ENCODE data around the gene WDR77.
A peak's percentile ranks its signal among the peaks of the same experiment; 100 is the strongest.

WDR77 gene

DNA sequence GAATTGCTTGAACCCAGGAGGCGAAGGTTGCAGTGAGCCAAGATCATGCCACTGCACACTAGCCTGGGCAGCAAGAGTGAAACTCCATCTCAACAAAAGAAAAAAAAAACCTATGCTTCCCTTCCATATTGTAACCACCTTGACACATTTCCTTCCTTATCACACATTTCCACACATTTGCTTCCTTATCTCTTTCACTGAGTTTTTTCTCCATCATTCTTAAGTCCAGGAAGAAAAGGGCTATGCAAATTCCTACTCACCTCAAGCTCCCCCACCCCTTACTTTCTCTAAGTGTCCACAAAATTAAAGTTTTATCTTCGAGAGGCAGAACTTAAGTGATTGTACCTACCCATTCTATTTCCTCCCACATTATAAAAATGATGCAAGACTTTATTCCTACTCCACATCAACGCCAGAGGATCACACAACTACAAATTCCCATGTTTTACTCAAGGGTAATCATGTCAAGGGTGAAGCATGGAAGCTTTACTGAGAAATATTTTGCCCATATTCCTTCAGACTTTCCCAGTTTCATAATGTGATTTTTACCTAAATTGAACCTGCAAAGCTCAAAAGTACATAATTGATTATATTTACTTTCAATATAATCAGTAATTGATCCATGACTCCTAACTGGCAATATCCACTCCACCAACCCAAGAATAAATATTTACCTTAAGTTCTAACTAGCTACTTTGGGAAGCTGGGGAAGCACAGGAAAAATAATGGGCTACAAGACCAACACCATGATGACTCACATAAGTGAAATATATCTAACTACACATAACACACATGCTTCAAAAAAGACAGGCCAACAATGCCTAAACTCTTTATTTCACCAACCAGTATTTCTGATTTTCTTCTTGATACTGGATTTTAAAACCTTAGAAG is 9.3 kb downstream of the WDR77 start:
- H3K27ac ChIP-seq, result no peak overlapping the region
- TF ChIP-seq, protein P1, sequence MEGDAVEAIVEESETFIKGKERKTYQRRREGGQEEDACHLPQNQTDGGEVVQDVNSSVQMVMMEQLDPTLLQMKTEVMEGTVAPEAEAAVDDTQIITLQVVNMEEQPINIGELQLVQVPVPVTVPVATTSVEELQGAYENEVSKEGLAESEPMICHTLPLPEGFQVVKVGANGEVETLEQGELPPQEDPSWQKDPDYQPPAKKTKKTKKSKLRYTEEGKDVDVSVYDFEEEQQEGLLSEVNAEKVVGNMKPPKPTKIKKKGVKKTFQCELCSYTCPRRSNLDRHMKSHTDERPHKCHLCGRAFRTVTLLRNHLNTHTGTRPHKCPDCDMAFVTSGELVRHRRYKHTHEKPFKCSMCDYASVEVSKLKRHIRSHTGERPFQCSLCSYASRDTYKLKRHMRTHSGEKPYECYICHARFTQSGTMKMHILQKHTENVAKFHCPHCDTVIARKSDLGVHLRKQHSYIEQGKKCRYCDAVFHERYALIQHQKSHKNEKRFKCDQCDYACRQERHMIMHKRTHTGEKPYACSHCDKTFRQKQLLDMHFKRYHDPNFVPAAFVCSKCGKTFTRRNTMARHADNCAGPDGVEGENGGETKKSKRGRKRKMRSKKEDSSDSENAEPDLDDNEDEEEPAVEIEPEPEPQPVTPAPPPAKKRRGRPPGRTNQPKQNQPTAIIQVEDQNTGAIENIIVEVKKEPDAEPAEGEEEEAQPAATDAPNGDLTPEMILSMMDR (conservative IDR thresholded peaks at IDR 0.05), result no peak

DNA sequence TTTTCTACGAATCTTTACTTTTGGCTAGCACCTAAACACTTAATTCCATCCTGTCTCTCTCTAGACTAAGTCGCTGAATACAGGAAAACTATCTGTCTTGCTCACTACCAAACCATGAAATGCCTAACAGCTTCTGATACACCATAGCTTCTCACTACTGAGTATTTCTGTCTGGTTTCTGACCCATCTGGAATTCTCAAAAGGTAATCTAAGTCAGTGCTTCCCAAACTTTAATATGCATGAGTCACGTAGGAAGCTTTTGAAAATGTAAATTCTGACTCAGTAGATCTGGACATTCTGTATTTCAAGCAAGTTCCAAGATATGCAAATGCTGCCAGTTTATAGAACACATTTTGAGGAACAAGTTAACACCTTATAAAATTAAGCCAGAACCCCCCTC is 12.3 kb downstream of the WDR77 start:
- TF ChIP-seq, protein P1 (conservative IDR thresholded peaks at IDR 0.05), result no peak
- no peak overlapping the region for H3K27ac ChIP-seq

DNA sequence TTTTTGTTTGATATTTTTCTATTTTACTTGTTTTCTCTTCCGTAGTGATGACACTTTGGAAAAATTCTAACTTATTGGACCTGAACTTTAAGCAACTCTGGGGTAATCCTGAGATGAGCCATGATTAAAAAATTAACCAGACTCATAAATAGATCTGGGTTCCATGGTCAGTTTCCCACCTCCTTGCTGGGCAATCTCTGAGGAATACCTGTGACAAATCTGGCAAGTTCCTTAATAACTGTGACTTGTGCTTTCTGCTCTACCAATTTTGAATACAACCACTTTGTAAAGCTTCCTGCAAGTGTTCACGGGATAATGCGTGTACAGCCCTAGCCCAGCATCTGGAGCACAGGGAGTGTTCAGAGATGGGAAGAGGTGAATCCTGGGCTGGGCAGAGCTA is 24.8 kb downstream of the WDR77 start:
- peak overlapping the region; percentile 86 for H3K27ac ChIP-seq
- TF ChIP-seq, protein P1 (conservative IDR thresholded peaks at IDR 0.05), result no peak

DNA sequence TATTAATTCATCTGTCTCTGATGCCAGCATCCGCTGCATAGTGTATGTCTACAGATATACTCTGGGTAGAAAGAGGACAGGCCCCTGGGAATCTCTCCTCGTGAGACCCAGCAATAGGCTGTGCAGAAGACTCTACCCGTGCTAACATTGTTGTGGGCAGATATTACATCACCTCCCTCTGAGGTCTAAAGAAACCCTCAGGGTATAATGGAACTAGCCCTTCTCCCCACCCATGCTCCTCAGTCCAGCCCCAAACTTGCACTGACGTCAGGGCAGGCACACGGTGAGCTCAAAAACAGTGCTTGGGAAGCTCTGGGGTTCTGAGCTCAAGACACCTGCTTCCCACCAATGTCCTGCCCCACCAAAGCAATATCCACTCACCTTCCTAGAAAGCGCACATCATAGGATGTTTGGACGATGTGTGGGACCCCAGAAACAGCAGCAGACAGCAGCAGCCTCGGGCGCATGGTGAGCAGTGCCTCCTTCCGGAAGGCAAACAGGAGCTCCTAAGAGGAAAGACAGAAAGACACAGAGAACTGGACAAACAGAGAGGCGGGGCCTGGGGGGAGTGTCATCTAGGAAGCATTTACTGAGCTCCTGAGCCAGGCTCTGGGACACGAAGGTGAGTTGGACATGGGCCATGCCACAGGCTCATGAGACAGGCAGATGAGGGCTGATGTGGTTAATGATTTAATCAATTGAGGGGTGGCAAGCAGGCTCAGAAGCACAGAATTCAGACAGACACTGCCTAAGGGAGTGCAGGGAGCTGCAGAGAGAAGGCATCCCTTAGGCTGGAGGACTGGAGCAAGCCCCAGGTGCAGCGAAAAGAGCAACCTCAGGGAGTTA is 26.3 kb downstream of the WDR77 start:
- peak overlapping the region; percentile 86 for H3K27ac ChIP-seq
- TF ChIP-seq, protein P1 (conservative IDR thresholded peaks at IDR 0.05), result peak; percentile 59

DNA sequence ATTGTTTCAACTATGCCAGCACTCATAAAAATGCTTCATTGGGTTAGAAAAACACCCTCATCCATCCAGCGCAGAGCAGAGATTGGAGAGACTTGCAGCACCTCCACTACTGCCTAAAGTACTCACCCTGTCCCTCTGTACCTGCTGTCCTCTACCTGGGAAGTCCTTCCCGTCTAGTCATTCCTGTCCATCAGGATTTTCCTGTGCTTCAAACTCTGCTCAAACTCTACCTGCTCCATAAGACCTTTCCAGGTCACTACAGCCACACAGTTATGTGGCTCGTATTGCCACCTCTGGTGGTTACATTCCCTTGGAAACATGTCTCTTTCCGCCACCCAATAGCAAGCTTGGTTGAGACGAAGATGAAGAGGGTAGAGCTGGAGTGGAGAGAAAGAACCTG is 28.7 kb downstream of the WDR77 start:
- H3K27ac ChIP-seq, result 0 out of 2 replicates have a peak overlapping the region, but pooled peaks have one; percentile 86
- TF ChIP-seq, protein P1 (conservative IDR thresholded peaks at IDR 0.05), result no peak

DNA sequence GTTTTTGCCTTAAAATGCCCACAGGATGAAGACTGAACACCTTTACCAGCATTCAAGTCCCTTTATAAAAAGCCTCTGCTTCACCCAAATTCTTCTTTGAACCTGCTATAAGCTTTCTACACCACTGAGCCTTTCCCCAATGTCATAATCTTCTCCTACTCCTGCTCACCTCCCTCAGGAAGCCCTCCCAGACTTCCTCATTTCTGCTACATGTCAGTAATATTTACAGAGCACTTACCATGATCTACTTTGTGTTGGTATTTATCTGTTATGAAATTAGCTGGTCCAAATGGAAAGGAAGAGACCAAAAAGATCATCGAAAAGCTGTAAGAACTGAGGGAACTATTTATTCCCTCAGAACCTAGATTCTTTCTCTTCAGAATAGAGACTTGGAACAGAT is 30.0 kb downstream of the WDR77 start:
- TF ChIP-seq, protein P1 (conservative IDR thresholded peaks at IDR 0.05), result no peak
- no peak overlapping the region for H3K27ac ChIP-seq

DNA sequence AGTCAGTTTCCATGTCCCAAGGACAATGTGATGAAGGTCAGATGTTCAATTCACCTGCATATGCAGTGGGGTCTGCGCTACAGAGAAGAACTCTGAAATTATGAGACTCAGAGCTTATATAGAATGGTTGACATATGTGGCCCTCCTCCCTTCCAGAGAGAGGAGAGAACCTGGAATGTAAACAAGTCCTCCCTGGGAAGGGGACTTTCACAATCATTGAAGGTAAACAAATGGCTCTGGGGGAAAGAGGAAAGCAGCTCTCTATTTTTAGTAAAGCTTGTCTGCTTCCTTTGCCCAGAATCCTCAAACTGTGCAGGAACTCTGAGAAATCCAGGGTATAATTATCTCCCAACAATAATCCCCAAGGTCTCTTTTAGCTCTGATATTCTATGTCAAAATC is 31.3 kb downstream of the WDR77 start:
- peak overlapping the region; percentile 27 for H3K27ac ChIP-seq
- TF ChIP-seq, protein P1 (conservative IDR thresholded peaks at IDR 0.05), result no peak
